Measurements from ENCODE around the gene PDLIM4. TPM values are rescaled to one million over a fixed set of nuclear protein-coding genes. Genes with fewer than 3 reads are reported as not detected.

The PDLIM4 gene
- 82.1 TPM for polyA plus RNA-seq (2013, experiment 1 of 2; ENCODE audit: insufficient read length)
- polyA plus RNA-seq (2013, experiment 2 of 2; ENCODE audit: insufficient read length), result 95.2 TPM

DNA sequence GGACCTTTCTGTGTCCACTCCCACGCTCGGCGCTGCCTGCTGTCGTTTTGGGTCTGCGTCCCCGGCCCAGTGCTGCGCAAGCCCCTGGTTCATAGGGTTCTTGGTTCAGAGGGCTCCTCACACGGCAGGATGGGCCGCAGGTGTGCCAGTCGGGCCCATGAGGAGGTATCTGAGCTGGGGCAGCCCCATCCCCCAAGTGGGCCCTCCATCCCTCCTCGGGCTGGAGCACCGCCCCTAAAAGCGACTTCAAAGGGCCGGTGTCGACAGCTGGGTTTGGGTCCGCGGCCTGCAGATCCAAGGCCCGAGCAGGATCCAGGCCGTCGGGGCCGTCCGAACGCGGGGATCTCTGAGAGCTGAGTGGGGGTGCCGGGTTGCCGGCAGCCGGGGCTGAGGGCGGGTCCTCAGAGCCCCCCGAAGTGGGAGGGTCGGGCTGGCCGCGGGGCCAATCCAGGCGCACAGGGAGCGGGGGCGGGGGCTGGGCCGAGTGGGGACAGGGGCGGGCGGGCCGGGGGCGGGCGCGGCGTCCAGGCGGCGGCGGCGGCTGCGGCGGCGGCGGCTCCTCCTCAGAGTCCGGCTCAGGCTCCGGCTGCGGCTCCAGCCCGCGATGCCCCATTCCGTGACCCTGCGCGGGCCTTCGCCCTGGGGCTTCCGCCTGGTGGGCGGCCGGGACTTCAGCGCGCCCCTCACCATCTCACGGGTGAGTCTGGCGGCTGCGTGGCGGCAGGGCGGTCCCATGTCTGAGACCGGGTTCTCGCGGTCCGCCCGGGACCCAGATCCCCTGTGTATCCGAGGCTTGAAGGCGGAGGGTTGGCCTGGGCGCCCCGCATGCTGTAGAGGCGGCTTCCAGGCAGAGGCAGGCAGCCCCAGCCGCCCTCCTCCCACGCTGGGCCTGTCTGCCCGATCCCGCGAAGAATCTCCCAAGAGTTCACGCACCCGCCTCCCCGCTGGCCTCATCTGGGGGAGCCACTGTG lies at the start of gene PDLIM4:
TSS of gene PDLIM4 (plus strand) at position 566 of the 971 bp plus-strand sequence. CDS start at position 605, 39 bp downstream.
- peak; percentile 71 for DNase-seq

DNA sequence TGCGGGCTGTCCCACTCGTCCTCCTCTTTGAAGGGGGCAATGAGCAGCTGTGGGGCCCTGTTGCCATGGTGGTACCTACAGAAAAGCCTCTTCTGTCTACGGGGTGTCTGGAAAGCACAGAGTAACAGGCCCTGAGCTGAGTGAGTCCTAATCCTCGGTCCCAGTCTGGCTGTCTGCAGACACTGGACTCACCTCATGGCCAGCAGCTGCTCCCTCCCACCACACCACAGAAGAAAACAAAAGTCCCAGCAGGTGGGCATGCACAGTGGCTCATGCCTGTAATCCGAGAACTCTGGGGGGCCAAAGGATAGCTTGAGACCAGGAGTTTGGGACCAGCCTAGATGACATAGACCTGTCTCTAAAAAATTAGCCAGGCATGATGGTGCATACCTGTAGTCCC lies 49.7 kb upstream of the PDLIM4 start:
- DNase-seq, result no peak

- peak; percentile 75 for DNase-seq
These were observed 48.4 kb upstream of the PDLIM4 start for GRCh38 chr5:132209131-132209530.

- DNase-seq, result no peak
These were observed 47.5 kb upstream of the PDLIM4 start for GRCh38 chr5:132209901-132210545.

- DNase-seq, result no peak
These were observed 46.6 kb upstream of the PDLIM4 start for GRCh38 chr5:132210944-132211343.

- DNase-seq, result peak; percentile 15
These were observed 45.7 kb upstream of the PDLIM4 start for GRCh38 chr5:132211787-132212186.

DNA sequence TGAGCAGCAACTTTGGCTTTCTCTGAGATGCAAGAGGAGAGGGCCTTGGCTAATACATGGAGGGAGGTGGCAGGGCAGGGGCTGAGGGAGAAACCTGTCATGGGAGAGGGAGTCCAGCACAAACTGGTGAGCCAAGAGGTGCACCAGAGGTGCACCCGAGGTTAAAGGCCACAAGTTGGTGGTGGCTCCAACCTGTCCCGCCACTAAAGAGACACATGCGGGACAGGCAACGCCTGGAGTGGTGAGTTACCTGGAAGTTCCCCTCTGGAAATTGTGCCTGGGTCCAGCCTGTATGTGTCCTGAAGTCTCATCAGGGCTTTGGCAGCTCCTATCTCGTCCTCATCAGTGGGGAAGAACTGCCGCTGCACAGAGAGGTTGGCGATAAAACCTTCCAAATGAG lies 43.8 kb upstream of the PDLIM4 start:
- no peak for DNase-seq

- no peak for DNase-seq
These were observed 43.0 kb upstream of the PDLIM4 start for GRCh38 chr5:132214491-132214890.

- DNase-seq, result peak; percentile 98
These were observed 42.2 kb upstream of the PDLIM4 start for GRCh38 chr5:132215329-132215728.

DNA sequence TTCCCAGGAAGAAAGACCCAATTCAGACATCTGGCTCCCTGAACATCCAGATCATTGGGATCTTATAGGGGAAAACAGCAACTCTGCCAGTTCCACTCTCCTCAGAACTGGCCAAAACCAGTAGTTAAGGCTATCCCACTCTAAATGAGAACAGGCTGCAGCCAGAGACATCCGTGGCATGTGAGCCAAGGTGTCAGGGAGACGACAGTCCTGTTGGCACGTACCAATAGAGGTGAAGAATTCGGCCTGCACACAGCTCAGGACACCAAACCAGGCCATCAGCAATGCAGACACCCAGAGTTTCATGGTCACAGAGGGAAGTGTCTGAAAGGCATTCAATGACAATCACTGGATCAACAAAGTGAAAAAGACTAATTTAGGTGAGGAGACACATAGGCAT lies 39.2 kb upstream of the PDLIM4 start:
- DNase-seq, result no peak

GRCh38 chr5:132219289-132219970 lies 38.1 kb upstream of the PDLIM4 start:
- DNase-seq, result no peak

DNA sequence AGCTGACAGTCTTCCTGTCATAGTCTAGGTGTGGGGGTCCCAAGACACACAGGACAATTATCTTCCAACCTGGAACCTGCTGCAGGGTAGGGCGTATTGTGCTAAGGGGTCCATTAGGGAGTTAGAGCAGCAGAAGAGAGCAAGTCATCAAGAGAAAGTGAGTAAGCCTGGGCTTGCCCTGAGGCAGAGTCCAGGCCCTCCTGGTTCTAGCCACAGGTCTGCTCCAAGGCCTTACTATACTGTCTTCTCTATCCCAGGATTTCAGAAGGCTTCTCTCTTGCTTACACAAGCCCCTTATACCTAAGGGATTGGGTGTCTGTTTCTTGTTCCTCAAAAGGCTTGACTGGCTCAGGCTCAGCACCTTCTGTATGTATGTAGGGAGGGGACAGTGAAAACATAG lies 37.5 kb upstream of the PDLIM4 start:
- no peak for DNase-seq

- DNase-seq, result peak; percentile 16
These were observed 37.0 kb upstream of the PDLIM4 start for GRCh38 chr5:132220491-132220890.

DNA sequence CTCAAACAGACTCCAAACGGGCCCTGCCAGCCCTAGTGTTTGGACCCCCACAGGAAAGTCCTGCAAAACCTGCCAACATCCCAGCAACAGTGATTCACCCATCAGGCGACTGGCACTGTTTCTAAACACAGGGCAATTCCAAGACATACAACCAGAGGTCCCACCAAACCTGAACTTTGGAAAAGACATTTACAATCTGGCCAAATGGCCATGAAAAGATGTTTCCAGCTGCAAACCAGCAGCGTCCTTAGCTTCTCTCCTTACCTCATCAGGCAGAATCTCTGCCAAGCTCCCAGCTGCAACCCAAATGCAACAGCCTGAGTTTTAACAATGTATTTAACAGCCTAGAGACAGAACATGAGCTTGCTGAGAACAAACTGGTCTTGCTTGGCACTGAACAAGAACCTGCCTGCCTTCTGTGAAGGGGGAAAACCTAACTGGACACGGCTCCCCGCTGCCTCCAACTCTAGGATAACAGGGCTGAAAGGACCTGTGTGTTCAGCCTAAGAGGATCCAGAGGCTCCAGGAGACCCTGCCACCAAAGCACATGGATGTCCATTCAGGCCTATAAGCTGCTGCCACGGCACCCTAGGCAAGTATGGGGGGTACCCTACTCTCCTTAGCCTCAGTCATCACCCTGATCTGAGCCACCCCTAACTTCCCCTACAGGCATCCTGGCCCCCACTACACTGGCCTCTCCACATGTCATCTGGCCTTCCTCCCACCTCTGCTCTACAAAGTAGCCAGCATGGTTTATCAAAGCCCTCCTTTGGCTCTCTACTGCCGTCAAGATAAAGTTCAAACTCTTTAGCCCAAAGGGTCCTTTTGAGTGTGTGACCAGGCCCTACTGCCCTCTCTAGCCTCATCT lies 35.5 kb upstream of the PDLIM4 start:
- peak; percentile 67 for DNase-seq

- no peak for DNase-seq
These were observed 34.9 kb upstream of the PDLIM4 start for GRCh38 chr5:132222649-132223038.

DNA sequence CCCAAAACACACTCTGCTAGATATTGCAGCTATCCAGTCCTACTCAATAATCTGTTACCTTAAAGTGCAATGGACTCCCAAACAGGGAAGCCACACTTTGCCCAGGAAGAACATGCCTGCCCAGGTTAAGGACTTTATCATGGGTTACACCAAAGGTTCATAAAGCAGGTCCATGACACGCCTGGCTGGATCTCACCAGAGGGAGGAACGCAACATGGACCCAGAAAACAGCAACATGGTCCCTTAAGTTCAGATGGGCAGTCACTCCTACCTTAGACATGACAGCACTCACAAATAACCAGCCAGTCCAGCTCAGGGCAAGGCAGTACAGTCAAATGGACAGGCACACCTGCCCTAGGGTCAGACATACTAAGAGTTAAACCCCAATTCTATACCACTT lies 33.6 kb upstream of the PDLIM4 start:
- no peak for DNase-seq

- no peak for DNase-seq
These were observed 32.8 kb upstream of the PDLIM4 start for GRCh38 chr5:132224716-132225115.

- DNase-seq, result peak; percentile 90
These were observed 32.1 kb upstream of the PDLIM4 start for GRCh38 chr5:132225165-132226032.

DNA sequence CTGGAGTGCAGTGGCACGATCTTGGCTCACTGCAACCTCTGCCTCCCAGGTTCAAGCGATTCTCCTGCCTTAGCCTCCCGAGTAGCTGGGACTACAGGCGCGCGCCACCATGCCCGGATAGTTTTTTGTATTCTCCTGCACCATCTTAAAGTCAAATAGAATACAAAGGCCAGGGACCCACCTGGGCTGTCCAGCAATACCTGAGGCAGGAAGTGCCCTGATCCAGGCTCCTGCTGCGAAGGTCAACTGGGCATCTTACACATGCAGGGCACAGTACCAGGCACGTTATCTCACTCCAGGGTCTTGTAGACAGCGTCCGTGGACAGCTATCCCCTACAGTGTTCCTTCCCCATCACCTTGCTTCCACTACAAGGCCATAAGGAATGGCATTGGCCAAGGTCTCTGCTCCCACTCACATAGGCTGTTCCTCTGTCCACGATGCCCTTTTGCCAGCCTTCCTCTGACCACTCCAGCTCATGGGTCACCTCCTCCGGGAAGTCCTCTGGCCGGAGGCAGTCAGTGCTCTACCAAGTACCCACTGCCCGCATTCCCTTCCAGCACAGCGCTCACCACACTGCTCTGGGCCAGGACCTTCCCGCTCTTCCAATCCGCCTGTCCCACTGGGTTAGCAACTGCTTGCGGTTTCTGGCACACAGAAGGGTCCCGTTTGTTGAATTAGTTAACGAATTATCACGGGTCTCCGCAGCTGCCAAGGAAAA lies 30.8 kb upstream of the PDLIM4 start:
- peak; percentile 29 for DNase-seq

DNA sequence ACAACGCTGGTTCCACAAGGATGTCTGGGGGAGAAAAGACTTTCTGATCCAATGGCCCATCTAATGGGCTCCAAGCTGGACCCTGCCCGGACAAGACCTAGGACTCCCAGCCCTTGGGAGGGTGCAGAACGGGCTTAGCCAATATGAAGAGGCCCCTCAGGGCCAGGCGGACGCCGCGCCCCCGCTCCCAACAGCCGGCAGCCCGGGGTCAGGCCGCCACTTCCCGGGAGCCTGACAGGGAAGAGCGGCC lies 30.3 kb upstream of the PDLIM4 start:
- DNase-seq, result no peak
